NCI-H2171 (cell line): ENCODE measurements around the gene HOXD13.
A peak's percentile ranks its signal among the peaks of the same experiment; 100 is the strongest.

Experiments used
- DNase-seq: peaks from one replicate; lab custom pipeline; 2025; lab: John Stamatoyannopoulos, UW

Gene HOXD13

GRCh38 chr2:176094349-176094748 is 1.8 kb downstream of the HOXD13 start:
- DNase-seq = no peak

- DNase-seq = no peak
These were observed 2.9 kb downstream of the HOXD13 start for GRCh38 chr2:176095421-176095820.

- no peak for DNase-seq
These were observed 3.9 kb downstream of the HOXD13 start for GRCh38 chr2:176096243-176096985.

- peak; percentile 77 for DNase-seq
These were observed 4.7 kb downstream of the HOXD13 start for GRCh38 chr2:176096986-176097819.

- DNase-seq = no peak
These were observed 5.4 kb downstream of the HOXD13 start for GRCh38 chr2:176097820-176098365.

DNA sequence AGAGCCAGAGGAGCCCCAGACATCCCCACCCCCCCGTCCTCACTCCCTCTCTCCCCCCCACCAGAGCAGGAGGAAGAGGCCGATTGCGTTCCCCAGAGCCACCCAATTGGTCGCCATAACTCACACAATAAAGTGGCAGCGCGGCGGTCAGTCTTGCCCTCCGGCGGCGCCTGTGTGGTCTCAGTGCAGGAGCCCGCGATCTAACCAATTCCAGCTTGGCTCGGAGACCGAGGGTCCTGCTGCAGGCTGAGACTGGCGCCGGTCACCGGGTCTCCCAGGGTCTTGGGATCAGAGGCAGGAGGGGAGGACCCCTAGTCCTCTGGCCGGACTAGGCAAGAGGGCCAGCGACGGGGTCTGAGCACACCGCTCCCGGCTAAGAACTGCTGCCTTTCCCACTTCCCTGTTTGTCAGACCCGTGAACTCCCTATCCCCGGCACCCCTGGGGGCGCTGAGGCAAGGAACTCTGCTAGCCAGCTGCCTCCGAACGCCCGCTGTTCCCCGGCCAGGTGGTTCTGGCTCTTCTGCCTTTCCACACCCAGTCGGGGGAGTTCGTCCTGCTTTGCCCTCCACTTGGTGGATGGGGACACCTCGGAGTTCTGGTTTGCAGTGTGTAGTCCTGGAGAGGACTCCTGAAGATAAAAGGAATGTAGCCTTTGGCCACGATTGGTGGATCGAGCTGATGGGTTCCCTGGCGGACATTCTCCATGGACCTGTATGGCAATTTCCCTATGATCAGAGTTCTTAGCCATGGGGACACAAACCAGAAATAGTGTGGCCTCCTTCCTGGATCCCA is 6.0 kb downstream of the HOXD13 start:
- no peak for DNase-seq

- DNase-seq = no peak
These were observed 6.7 kb downstream of the HOXD13 start for GRCh38 chr2:176099159-176099727.

- DNase-seq = no peak
These were observed 7.4 kb downstream of the HOXD13 start, which contains the start of gene HOXD12 for GRCh38 chr2:176099728-176100546. Gene HOXD12 (plus strand): TSS chr2:176099795. CDS start chr2:176099802, 7 bp downstream.

DNA sequence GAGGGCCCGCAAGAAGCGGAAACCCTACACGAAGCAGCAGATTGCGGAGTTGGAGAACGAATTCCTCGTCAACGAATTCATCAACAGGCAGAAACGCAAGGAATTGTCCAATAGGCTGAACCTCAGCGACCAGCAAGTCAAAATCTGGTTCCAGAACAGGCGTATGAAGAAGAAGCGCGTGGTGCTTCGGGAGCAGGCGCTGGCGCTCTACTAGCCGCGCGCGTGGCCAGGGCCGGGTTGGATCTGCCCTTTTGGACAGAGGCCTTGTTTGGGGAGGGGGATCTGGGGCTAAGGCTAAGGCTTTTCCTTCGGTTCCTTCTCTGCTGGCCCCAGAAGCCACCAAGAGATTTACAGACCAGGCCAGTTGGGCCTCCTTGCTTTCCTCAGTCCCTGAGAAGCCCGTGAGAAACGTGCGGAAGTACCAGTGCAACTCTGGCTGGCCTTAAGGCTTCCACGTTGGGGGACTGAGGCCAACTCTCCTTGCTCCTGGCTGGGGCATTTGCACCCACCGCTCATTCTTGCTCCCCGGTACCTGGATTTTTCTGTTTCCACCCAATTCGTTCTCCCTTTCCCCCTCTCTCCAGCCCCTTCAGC is 8.1 kb downstream of the HOXD13 start:
- DNase-seq = no peak

DNA sequence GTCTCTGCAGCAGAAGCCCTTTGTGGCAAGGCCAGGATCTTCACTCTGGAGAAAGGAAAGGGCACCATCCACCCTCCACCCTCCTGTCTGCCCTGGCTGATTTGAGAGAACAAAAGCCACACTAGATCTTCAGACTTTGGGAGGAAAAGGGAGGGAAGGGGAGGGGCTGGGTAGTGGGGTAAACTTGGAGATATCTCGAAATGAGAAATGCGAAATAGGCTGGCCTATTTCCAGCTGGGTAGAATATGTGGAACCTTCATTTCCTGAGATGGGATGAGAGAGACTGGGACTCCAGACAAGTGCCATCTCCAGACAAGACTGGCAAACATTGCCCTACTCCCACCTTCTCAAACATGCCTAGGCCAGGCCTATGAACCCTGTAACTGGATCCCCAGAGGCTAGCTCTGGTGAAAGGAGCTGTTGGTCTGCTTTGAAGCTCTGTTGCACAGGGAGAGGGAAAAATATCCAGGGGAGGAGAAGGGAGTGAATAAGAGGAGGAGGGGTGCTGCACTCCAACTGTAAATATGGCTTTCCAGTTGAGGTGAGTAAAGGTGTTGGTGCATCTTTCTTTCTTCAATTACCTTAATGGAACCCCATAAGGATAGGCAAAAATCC is 8.8 kb downstream of the HOXD13 start:
- DNase-seq = no peak

DNA sequence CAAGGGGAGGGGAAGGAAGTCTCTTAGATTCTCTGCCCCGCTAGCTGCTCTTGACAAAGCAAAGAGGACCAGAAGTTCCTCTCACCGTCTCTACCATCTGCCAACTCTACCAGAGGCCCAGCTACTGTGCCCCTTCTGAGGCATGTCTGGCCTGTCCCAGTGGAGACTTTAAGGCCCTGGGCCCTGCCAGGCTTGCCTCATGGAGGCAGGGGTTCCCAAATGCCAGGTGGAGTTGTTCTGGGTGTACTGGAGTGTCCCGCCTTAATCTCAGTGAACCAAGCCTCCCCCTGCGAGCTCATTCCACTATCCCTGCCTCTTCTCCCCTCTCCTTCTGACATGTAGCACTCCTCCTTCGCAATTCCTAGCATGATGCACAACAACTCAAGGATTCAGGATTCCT is 9.3 kb downstream of the HOXD13 start:
- DNase-seq = no peak

GRCh38 chr2:176102309-176102866 is 9.9 kb downstream of the HOXD13 start:
- DNase-seq = no peak

- no peak for DNase-seq
These were observed 10.7 kb downstream of the HOXD13 start for GRCh38 chr2:176103194-176103593.

DNA sequence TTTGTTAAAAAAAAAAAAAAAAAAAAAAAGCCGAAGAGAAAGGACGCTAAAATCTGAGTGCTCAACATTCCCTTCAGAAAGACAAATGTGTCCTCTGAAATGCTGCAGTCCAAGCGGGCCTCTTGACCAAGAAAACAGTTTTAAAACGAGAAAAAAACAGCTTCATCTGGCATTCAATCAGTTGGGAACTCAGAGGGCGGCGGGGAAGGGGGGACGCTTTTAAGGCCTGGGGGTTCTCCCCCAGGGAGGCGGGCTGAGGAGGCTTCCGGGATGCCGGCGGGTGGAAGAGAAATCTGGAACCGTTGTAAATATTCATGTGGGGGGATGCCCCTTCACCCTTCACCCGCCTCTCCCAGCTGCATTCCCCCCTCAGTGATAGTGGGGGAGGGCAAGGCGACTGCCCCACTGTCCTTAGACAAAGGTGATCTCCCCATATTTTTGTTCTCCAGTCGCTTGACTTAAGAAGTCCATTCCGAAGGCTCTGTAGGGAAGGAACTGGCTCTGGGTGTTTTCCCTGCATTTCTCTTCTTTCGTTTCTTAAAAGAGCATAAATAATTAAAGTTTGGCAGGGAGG is 11.3 kb downstream of the HOXD13 start:
- DNase-seq = no peak

GRCh38 chr2:176104316-176105077 is 12.0 kb downstream of the HOXD13 start:
- DNase-seq = no peak

- DNase-seq = no peak
These were observed 12.7 kb downstream of the HOXD13 start for GRCh38 chr2:176105078-176105729.

DNA sequence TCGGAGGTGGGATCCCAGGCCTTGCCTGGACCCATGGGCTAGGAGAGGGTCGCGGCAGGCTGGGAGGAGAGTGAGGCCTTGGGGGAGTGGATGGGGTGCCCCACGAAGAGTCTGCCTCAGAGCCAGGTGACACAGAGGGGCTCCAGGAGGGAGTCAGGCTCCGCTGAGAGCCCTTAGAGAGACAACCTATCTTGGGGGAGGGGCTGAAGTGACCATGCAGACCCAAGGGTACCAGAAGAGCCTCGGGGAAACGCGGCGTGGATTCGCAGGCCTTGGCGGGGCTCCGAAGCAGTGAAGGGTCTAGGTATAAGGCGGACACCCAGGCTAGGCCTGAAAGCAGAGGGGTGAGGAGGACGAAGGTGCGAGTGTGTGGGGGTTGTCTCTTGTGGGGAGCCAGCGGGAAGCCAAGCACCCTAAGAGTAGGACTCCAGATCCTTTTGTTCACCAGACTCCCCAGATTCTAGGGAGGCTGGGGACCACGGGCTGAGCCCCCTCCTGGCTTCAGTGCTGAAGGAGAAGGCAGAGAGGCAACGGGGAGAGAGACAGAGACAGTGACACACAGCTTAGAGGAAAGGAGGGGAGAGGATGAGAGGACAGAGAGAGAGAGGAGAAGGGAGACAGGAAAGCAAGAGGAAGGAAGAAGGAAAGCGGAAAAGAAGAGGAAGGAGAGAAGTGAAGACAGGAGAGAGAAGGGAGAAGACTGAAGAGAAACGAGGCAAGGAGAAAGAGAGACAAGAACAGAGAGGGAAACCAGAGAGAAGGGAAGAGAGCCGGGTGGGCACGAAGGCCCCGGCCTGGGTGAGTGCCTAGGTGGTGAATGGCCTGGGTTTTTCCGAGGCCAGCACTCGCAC is 13.4 kb downstream of the HOXD13 start:
- DNase-seq = no peak
